Right atrium auricular region (tissue), 2 donors: ENCODE data around the gene ARHGAP26. TPM values are rescaled to one million over a fixed set of nuclear protein-coding genes. Genes with fewer than 3 reads are reported as not detected.
A peak's percentile ranks its signal among the peaks of the same experiment; 100 is the strongest.

Experiments used
- DNase-seq: peaks from one replicate; pipeline ENCODE4 v3.0.0-alpha.2; 2019; ENCODE audit warnings: low spot score
- H3K27ac ChIP-seq, 2 donors: fragments of 200-600 bp; sonication (generic); 1 replicate in 1 of 2; 2 replicates in 1 of 2; pipeline ENCODE4 v1.5.1; 2016 to 2019
- H3K27me3 ChIP-seq, 2 donors: fragments of 200-600 bp; sonication (generic); one replicate each; pipeline versions ENCODE4 v1.5.1 to v1.6.0; 2017 to 2019
- H3K36me3 ChIP-seq: fragments of 200-600 bp; sonication (generic); one replicate; pipeline ENCODE4 v1.5.1; 2016
- H3K4me1 ChIP-seq, 2 donors: fragments of 200-600 bp; sonication (generic); one replicate each; pipeline versions ENCODE4 v1.5.1 to v1.6.0; 2017 to 2019
- H3K4me3 ChIP-seq, 2 donors: fragments of 200-600 bp; sonication (generic); 1 replicate in 1 of 2; 2 replicates in 1 of 2; pipeline ENCODE4 v1.5.1; 2017 to 2019; ENCODE audit warnings: mild to moderate bottlenecking in 1 of 2, moderate library complexity in 1 of 2
- H3K9me3 ChIP-seq, 2 donors: fragments of 200-600 bp; sonication (generic); one replicate each; pipeline ENCODE4 v1.5.1; 2019
- CTCF ChIP-seq, 2 donors: fragments of 200-600 bp; sonication (generic); IDR thresholded peaks; one replicate each; pipeline ENCODE4 v1.5.1; 2019; ENCODE audit warnings: antibody characterized with exemption in 2 of 2
- total RNA-seq, 2 donors: library from RNA; depleted of rRNA; stranded (reverse); fragments of >200 nt; gene quantifications; one replicate each; pipeline ENCODE4 v1.1.0, GENCODE V29; 2016

Gene ARHGAP26
- total RNA-seq, 2 donors from 2014 or later, result 29.8 to 31.6 TPM

- Histone ChIP-seq H3K36me3 (no peaks in the 10 kb centered on the region), H3K9me3 (no peaks in the 10 kb centered on the region), H3K4me1 (peaks cover 4 to 70% of the 10 kb centered on the region in 2 donors), H3K27ac (peak overlapping the region; percentile 58 to 77), H3K27me3 (no peaks in the 10 kb centered on the region), H3K4me3 (no peak overlapping the region)
- TF ChIP-seq CTCF (IDR thresholded peaks at IDR 0.05), result no peak
- no peak for DNase-seq
Observed at GRCh38 chr5:142830241-142831008, 60.2 kb downstream of the ARHGAP26 start.

GRCh38 chr5:142831009-142831383 lies 60.8 kb downstream of the ARHGAP26 start:
- H3K27me3 ChIP-seq, result no peaks in the 10 kb centered on the region
- peak overlapping the region; percentile 58 to 77 for H3K27ac ChIP-seq
- H3K9me3 ChIP-seq, result no peaks in the 10 kb centered on the region
- peaks cover 4 to 64% of the 10 kb centered on the region in 2 donors for H3K4me1 ChIP-seq
- no peak for TF ChIP-seq CTCF (IDR thresholded peaks at IDR 0.05)
- DNase-seq, result no peak
- H3K36me3 ChIP-seq, result no peaks in the 10 kb centered on the region
- H3K4me3 ChIP-seq, result no peak overlapping the region

GRCh38 chr5:142832263-142832662 lies 62.1 kb downstream of the ARHGAP26 start:
- H3K4me3 ChIP-seq, result no peak overlapping the region
- no peaks in the 10 kb centered on the region for H3K36me3 ChIP-seq
- H3K4me1 ChIP-seq, result peaks cover 3 to 62% of the 10 kb centered on the region in 2 donors
- peak overlapping the region in 1 of 2 donors; percentile 23 for H3K27ac ChIP-seq
- H3K27me3 ChIP-seq, result no peaks in the 10 kb centered on the region
- DNase-seq, result no peak
- no peak for TF ChIP-seq CTCF (IDR thresholded peaks at IDR 0.05)
- no peaks in the 10 kb centered on the region for H3K9me3 ChIP-seq

- TF ChIP-seq CTCF (IDR thresholded peaks at IDR 0.05), result no peak
- Histone ChIP-seq H3K9me3 (no peaks in the 10 kb centered on the region), H3K4me1 (peaks cover 0 to 62% of the 10 kb centered on the region in 2 donors), H3K36me3 (no peaks in the 10 kb centered on the region), H3K27ac (no peak overlapping the region), H3K27me3 (no peaks in the 10 kb centered on the region), H3K4me3 (no peak overlapping the region)
- DNase-seq, result no peak
Observed at GRCh38 chr5:142833517-142834449, 63.6 kb downstream of the ARHGAP26 start.

- Histone ChIP-seq H3K4me3 (no peak overlapping the region), H3K27ac (no peak overlapping the region), H3K36me3 (no peaks in the 10 kb centered on the region), H3K4me1 (peaks cover 0 to 62% of the 10 kb centered on the region in 2 donors), H3K9me3 (no peaks in the 10 kb centered on the region), H3K27me3 (no peaks in the 10 kb centered on the region)
- no peak for TF ChIP-seq CTCF (IDR thresholded peaks at IDR 0.05)
- DNase-seq, result no peak
Observed at GRCh38 chr5:142834504-142834903, 64.3 kb downstream of the ARHGAP26 start.
